ENCODE measurements around the gene RFESD. TPM values are rescaled to one million over a fixed set of nuclear protein-coding genes. Genes with fewer than 3 reads are reported as not detected.

RFESD gene
- total RNA-seq (2013; cell fraction: nucleolus; rRNA removed) = 16.6 and 20.0 TPM in 2 replicates
- total RNA-seq (2014; rRNA removed) = 3.3 and 3.4 TPM in 2 replicates
- total RNA-seq (2014; rRNA removed; fragmentation: Illumina TruSeq; extraction: Trizol) = 3.9 and 4.2 TPM in 2 replicates
- 2.9 and 5.7 TPM in 2 replicates for total RNA-seq (2021)
- 1.9 TPM for polyA plus RNA-seq (2011; ENCODE audit: low read depth)
- 5.7 and 10.9 TPM in 2 replicates for polyA plus RNA-seq (2011; rRNA removed)
- polyA plus RNA-seq (2011; cell fraction: cytosol; rRNA removed) = 1.7 and 2.4 TPM in 2 replicates
- polyA plus RNA-seq (2011; cell fraction: nucleus; rRNA removed) = 3.9 and 4.3 TPM in 2 replicates
- 2.7 and 3.0 TPM in 2 replicates for polyA plus RNA-seq (2012)
- 1.9 and 3.3 TPM in 2 replicates for polyA plus RNA-seq (2014; fragmentation: Illumina TruSeq; extraction: Trizol)
- polyA plus RNA-seq (2014; fragmentation: Nextera tagmentation; extraction: Ambion mirVana) = 10 to 100 TPM; 14.0 to 14.7 TPM
- 1.4 and 1.9 TPM in 2 replicates for polyA plus RNA-seq (2014; rRNA removed)
- polyA plus RNA-seq (2016; fragmentation: Nextera tagmentation; extraction: Ambion mirVana) = 1 to 10 TPM; 5.9 to 6.8 TPM
- polyA minus RNA-seq (2011; rRNA and poly(A)+ RNA removed) = 2.7 and 5.3 TPM in 2 replicates
- polyA minus RNA-seq (2011; cell fraction: cytosol; rRNA and poly(A)+ RNA removed) = 0.62 and 0.67 TPM in 2 replicates
- 4.0 and 4.4 TPM in 2 replicates for polyA minus RNA-seq (2011; cell fraction: nucleus; rRNA and poly(A)+ RNA removed)
- Bru-seq, nascent RNA = percentile 52 among the genes with signal in this experiment
- percentile 42 among the genes with signal in this experiment for BruChase-seq, experiment 1, labeled RNA remaining after a 6-hour chase
- percentile 46 among the genes with signal in this experiment for BruChase-seq, experiment 2, labeled RNA remaining after a 2-hour chase
- long read RNA-seq, experiment 1 = 0 reads
- long read RNA-seq, experiment 2, transcript RFESD-207 (5 exons, 615 nt) = major isoform, 6 of 12 reads
- long read RNA-seq, experiment 2, partial matches to known transcripts = 0 of 12 reads
- long read RNA-seq, experiment 2, other reads (novel, unspliced or antisense) = 4 of 12 reads

- Histone ChIP-seq H3K4me2 (ENCODE audit: control insufficient read depth, insufficient read depth) (peak within 1 kb of the TSS; percentile 88), H3K9ac (ENCODE audit: control insufficient read depth, insufficient read depth, low read length) (peak within 1 kb of the TSS; percentile 77), H3K9me3 (replicated peaks; ENCODE audit: control insufficient read depth, insufficient read depth, low read length) (no peaks in the 10 kb centered on the region), H3K4me3 (peak within 1 kb of the TSS; percentile 75), H3K27ac (ENCODE audit: control insufficient read depth, insufficient read depth) (peak within 1 kb of the TSS; percentile 80), H2AFZ (ENCODE audit: control insufficient read depth, low read depth, low read length) (peak within 1 kb of the TSS; percentile 88), H3K27me3 (replicated peaks in 1 of 2; ENCODE audit: control insufficient read depth in 2 of 2, insufficient read depth in 2 of 2, low read length in 1 of 2) (no peaks in the 10 kb centered on the region), H3K4me1 (ENCODE audit: control insufficient read depth, insufficient read depth, low read length) (peaks cover 5% of the 10 kb centered on the region), H3K79me2 (ENCODE audit: control insufficient read depth, insufficient read depth, low read length) (no peaks in the 10 kb centered on the region), H4K20me1 (ENCODE audit: control insufficient read depth, insufficient read depth) (no peaks in the 10 kb centered on the region), H3K36me3 (ENCODE audit: control insufficient read depth in 2 of 2, insufficient read depth in 2 of 2, low read length in 1 of 2) (no peaks in the 10 kb centered on the region)
- POLR2A ChIA-PET = interaction anchor here (0.7 to 2.0 kb wide), 14 partner anchors 9 to 202 kb away, joined by 3 to 12 read pairs (median 4); partner anchors contain the start of genes GLRX, GPR150 and RHOBTB3
- ATAC-seq (peak; percentile 97), DNase-seq (ENCODE audit: low read depth, low spot score) (peak; percentile 83), FAIRE-seq (peak; percentile 78)
- RAD21 ChIA-PET (ENCODE audit: unreplicated experiment) = interaction anchor here (0.6 to 7.4 kb wide), 26 partner anchors 12 to 1898 kb away, joined by 3 to 98 read pairs (median 6); partner anchors contain the start of genes ARSK, GLRX, RHOBTB3 and SKIC3
- in situ Hi-C loops (cut with MboI) = no loop called here
- WGBS (ENCODE audit: insufficient coverage, insufficient replicate concordance, low lambda C conversion rate, missing lambda C conversion rate) = 8% methylated on average over 57 of the region's 60 CpGs
- intact Hi-C loops (cut with micrococcal nuclease; ENCODE audit: unreplicated experiment) = loop anchor here (2.0 to 10.0 kb wide), 3 partner anchors 82 to 688 kb away; no protein-coding TSS in a partner anchor
- BruUV-seq (replicated peaks) = TSS peak; percentile 91
- CTCF ChIA-PET = interaction anchor here (0.7 to 8.5 kb wide), 21 partner anchors 9 to 690 kb away, joined by 3 to 206 read pairs (median 4); partner anchors contain the start of gene GLRX
- SMC1A ChIA-PET (ENCODE audit: uncharacterized antibody, unreplicated experiment) = interaction anchor here (0.7 to 7.6 kb wide), 24 partner anchors 9 to 689 kb away, joined by 3 to 168 read pairs (median 6); partner anchors contain the start of gene GLRX
- TF ChIP-seq JUNB (IDR thresholded peaks at IDR 0.05) = no peak
- TF ChIP-seq YY1 (IDR thresholded peaks at IDR 0.05; ENCODE audit: low read depth, low read length) = peak; percentile 61; the same call in 1 of the 2 replicates
- TF ChIP-seq BACH1 (IDR thresholded peaks at IDR 0.05; ENCODE audit: borderline replicate concordance) = peak; percentile 64; the same call in 1 of the 2 replicates
- no peak for TF ChIP-seq EP300 (IDR thresholded peaks at IDR 0.05; ENCODE audit: borderline replicate concordance in 1 of 2, control insufficient read depth in 1 of 2, low read depth in 2 of 2, low read length in 2 of 2)
- peak; percentile 78 for TF ChIP-seq DPF2 (IDR thresholded peaks at IDR 0.05)
- TF ChIP-seq HDAC2 (IDR thresholded peaks at IDR 0.05) = no peak
- no peak for TF ChIP-seq KLF5 (IDR thresholded peaks at IDR 0.05; ENCODE audit: partially characterized antibody)
- TF ChIP-seq MTA2 (IDR thresholded peaks at IDR 0.05; ENCODE audit: low read depth) = peak; percentile 30; the same call in 1 of the 2 replicates
- peak; percentile 69; the same call in 1 of the 2 replicates for TF ChIP-seq ATF3 (IDR thresholded peaks at IDR 0.05; ENCODE audit: borderline replicate concordance, extremely low read depth, low read depth, low read length)
- TF ChIP-seq PBX3 (IDR thresholded peaks at IDR 0.05; ENCODE audit: insufficient replicate concordance, low read depth, low read length) = peak; percentile 62
- TF ChIP-seq ASH2L (IDR thresholded peaks at IDR 0.05; ENCODE audit: borderline replicate concordance, low read depth) = peak; percentile 69; the same call in 1 of the 2 replicates
- TF ChIP-seq MEF2B (IDR thresholded peaks at IDR 0.05; ENCODE audit: partially characterized antibody, poor library complexity, severe bottlenecking) = peak; percentile 65
- TF ChIP-seq MEF2A (IDR thresholded peaks at IDR 0.05; ENCODE audit: insufficient read depth, low read depth, low read length) = no peak
- TF ChIP-seq IKZF2 (IDR thresholded peaks at IDR 0.05) = peak; percentile 18 to 55; a peak in 2 of 4 replicates
- no peak for TF ChIP-seq POU2F2 (IDR thresholded peaks at IDR 0.05; ENCODE audit: borderline replicate concordance, low read depth, low read length)
- TF ChIP-seq HDAC6 (IDR thresholded peaks at IDR 0.05; ENCODE audit: unreplicated experiment) = no peak
- TF ChIP-seq PML (IDR thresholded peaks at IDR 0.05; ENCODE audit: low read length) = 0 out of 2 replicates have a peak, but pooled peaks have one; percentile 66
- TF ChIP-seq BRCA1 (IDR thresholded peaks at IDR 0.05; ENCODE audit: low read depth, low read length) = no peak
These were observed at the start of gene RFESD for GRCh38 chr5:95646569-95647431. RFESD (plus strand) TSS chr5:95646777; CDS start chr5:95652272, 5,495 bp downstream.

Measured in GM12878 (cell line).